PC-9 (cell line): ENCODE data around the gene LRRC56.

Experiments
- EZH2 ChIP-seq: fragments of 200-600 bp; sonication (generic); IDR thresholded peaks from 2 replicates; pipeline ENCODE4 v1.8.0; 2017; ENCODE audit warnings: antibody characterized with exemption, low read depth
- TF ChIP-seq, protein P1 (sequence below): fragments of 200-600 bp; sonication (generic); conservative IDR thresholded peaks from 2 replicates; pipeline ENCODE4 v1.6.1; 2017; ENCODE audit warnings: mixed run types, antibody characterized with exemption, mild to moderate bottlenecking, moderate library complexity

DNA sequence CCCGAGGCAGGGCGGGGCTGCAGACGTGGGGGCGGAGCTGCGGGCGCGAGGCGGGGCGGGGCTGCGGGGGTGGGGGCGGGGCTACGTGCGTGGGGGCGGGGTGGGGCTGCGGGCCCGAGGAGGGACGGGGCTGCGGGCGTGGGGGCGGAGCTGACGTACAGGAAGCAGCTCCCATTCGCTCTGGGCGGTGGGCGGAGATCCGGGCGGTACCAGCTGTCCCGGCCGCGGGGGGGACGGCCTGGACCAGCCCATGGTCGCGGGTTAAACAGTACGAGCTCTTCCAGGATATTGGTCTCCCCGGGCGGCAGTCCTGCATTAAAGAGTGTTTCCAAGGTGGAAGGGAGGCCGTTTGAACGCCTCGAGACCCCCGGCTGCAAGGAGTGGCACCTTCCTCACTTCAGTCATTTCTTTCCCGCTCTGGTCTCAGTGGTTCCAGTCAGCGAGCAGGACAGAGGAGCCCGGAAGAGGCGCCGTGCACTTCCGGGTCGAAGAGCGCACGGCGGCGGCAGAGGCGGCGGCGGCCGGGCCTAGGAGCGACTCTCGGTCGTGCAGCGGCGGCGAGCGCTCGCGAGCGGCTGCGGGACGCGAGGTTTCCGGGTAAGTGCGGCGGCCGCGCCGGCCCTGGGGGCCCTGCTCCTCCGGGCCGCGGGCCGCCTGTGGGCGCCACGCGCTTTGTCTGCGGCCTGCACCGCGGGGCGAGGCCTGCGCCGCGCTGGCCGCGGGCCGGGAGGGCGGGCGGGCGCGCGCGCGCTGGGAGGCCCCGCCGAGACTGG, 38.9 kb downstream of the LRRC56 start, which contains the start of gene PHRF1:
- TF ChIP-seq, protein P1, sequence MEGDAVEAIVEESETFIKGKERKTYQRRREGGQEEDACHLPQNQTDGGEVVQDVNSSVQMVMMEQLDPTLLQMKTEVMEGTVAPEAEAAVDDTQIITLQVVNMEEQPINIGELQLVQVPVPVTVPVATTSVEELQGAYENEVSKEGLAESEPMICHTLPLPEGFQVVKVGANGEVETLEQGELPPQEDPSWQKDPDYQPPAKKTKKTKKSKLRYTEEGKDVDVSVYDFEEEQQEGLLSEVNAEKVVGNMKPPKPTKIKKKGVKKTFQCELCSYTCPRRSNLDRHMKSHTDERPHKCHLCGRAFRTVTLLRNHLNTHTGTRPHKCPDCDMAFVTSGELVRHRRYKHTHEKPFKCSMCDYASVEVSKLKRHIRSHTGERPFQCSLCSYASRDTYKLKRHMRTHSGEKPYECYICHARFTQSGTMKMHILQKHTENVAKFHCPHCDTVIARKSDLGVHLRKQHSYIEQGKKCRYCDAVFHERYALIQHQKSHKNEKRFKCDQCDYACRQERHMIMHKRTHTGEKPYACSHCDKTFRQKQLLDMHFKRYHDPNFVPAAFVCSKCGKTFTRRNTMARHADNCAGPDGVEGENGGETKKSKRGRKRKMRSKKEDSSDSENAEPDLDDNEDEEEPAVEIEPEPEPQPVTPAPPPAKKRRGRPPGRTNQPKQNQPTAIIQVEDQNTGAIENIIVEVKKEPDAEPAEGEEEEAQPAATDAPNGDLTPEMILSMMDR = no peak
- TF ChIP-seq EZH2 = no peak
